Activated CD4-positive, alpha-beta T cell treated with anti-CD3 and anti-CD28 coated beads, Interleukin-2, amount 50 U/mL, for 4 hours (primary cell): ENCODE measurements around the gene ZNF714.

Source experiments
- DNase-seq, 2 experiments: peaks; one replicate each; pipeline ENCODE4 v3.0.0-alpha.2; 2020

Gene ZNF714

DNA sequence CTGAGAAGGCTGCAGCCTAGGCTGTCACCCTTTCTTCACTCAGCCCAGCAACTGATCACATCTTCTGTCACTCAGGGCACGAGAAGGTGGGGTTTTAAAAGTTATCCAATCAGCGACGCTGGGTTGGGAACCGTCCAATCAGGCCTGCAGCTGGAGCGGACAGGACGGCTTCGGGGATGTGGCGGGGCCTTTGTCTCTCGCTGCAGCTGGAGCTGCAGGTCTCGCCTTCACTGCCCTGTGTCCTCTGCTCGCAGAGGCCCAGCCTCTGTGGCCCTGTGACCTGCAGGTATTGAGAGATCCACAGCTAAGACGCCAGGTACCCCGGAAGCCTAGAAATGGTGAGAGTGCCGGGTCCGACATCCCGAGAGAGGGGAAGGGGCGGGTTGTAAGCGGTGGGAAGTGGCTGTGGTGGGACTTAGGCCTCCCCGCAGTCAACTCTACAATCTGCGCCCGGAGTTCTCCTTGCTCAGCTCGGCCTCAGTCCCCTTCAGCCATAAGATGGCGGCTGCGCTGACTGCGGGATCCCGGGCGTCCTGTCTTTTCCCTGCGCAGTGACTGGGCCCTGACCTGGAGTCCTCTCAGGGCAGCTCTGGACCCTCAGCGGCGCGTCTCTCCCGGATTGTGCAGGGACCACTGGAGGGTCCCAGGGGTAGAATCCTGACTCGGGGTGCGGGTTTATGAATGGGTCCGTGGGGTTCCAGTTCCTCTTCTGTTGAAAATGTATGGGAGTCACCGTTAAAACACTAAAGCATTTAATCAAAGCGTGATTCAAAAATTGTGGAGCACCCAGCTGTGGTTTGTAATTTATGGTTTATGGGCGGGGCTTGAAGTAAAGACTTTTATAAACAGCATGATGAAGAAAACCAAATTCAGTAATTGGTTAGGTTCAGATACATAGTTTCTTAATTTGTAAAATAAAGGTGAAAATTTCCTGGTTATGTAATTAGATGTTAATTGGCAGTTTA is at the start of gene ZNF714:
Gene ZNF714, plus strand, starts transcription at position 193 of the 965 bp plus-strand sequence. CDS start 16,066 bp downstream, outside the sequence.
- DNase-seq = peak; percentile 72 to 73

DNA sequence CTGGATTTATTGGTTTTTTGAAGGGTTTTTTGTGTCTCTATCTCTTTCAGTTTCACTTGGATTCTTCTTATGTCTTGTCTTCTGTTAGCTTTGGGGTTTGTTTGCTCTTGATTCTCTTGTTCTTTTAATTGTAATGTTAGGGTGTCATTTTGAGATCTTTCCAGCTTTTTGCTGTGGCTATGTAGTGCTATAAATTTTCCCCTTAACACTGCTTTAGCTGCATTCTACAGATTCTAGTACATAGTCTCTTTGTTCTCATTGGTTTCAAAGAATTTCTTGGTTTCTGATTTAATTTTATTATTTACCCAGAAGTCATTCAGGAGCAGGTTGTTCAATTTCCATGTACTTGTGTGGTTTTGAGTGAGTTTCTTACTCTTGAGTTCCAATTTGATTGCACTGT is 37.0 kb upstream of the ZNF714 start:
- no peak for DNase-seq

- DNase-seq = no peak
These were observed 35.5 kb upstream of the ZNF714 start for GRCh38 chr19:21046489-21046888.

GRCh38 chr19:21047716-21048115 is 34.3 kb upstream of the ZNF714 start:
- no peak for DNase-seq

DNA sequence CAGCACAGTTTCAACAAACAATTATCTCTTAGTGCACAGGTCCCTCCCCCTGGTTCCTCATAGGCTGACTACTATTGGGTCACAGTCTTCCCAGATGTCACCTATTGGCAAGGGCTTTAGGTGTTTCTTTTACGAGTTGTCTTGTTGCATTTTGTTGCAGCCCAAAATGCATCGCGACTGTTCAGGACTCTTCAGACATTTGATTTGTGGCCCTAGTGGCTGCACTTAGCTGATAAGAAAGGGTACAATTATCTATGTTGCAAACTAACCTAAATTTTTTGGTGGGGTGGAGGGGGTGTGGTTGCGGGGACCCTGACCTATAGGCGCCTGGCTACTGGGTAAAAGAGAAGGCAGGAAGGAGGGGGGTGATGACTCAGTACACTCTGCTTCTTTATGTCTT is 29.1 kb upstream of the ZNF714 start:
- no peak for DNase-seq

DNA sequence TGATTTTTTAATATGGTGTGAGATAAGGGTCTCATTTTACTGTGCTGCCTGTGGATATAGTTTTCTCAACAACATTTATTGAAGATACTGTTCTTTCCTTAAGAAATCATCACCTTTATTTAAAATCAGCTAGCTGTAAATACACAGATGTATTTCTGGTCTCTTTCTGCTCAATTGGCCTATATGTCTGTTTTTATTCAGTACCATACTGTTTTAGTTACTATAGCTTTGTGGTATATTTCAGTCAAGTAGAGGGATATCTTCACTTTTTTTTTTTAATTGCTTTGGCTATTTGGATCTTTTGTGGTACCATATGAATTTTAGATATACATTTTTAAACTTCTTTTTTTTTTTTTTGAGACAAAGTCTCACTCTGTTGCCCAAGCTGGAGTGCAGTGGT is 16.7 kb upstream of the ZNF714 start:
- DNase-seq = no peak

- DNase-seq = no peak
These were observed 2.3 kb downstream of the ZNF714 start for GRCh38 chr19:21084343-21084742.

- no peak for DNase-seq
These were observed 5.9 kb downstream of the ZNF714 start for GRCh38 chr19:21087871-21088270.

DNA sequence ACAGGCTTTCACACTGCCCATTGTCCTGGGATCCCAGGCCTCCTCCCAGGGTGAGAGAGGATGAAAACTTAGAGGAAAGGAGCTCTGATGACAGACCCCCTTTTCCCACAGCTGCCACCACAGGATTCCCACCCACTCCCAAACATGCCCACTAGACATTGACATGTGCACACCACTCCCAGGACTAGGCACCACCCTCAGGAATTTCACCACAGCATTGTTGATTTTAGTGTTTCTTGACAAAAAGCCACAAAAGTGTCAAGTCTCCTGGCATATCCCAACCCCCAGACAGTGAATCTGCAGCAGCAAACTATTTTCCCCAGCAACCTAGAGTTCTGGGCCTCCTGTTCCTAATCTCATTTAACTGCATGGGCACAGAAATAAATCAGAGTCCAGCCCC is 10.1 kb downstream of the ZNF714 start:
- DNase-seq = no peak

DNA sequence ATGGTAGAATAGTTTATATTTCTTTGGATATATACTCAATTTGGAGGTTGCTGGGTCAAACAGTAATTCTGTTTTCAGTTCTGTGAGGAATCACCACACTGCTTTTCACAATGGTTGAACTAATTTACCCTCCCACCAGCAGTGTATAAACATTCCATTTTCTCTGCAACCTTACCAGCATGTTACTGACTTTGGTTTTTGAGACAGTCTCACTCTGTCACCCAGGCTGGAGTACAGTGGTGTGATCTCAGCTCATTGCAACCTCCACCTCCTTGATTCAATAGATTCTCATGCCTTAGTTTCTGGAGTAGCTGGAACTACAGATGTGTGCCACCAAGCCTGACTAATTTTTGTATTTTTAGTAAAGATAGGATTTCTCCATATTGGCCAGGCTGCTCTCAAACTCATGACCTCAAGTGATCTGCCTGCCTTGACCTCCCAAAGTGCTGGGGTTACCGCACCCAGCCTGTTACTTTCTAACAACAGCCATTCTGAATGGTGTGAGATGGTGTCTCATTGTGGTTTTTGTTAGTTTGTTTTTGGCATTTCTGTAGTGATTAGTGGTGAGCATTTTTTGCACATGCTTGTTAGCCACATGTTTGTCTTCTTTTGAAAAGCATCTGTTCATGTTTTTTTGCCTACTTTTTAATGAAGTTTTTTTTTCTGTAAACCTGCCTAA is 12.5 kb downstream of the ZNF714 start:
- no peak for DNase-seq

DNA sequence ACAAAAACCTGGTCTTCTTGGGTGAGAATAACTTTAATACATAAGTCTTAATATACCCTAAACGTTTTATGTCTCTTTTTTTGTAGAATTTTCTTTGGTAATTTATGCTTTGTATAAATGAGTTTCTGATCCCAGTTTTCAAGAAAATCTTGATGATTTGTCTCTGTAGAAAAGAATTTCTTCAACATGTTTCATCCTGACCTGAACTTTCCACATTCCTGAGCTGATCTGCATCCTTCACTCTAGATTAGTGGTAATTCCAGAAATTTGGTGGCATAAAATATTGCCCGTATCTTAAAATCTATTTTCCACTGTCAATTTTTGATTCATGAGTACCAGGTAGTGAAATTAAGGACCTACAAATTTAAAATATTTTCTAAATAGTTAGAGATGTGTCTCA is 16.3 kb downstream of the ZNF714 start:
- no peak for DNase-seq

DNA sequence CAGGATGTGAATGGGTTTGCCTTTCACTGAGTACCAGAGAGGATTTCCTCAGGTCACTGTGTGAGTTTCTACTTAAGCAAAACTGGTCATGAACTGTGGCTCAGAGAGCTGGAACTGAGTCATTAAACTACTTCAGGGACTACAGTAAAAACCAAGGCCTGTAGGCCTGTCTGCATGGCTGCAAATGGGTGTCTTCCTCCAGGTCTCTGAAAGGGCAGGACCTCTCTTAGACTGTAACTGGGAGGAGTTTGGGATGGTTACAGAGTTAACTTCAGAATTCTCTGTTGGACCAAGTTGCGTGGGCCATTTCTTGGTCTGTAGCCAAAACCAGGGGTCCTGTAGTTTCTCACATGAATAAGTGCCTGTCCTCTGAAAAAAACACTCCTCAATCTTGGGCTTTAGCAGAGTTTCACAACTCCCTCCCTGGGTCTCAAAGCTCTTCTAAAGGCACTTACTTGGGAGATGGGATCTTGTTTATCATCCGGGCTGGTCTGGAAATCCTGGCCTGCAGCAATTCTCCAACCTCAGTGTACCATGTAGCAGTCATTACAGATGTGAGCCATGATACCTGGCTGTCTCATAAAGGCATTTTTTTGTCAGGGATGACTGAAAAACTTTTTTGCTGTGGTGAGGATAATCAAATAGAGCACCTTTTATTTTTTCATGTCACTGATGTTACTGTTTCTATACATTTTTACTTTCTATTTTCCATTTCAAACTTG is 19.7 kb downstream of the ZNF714 start:
- no peak for DNase-seq

DNA sequence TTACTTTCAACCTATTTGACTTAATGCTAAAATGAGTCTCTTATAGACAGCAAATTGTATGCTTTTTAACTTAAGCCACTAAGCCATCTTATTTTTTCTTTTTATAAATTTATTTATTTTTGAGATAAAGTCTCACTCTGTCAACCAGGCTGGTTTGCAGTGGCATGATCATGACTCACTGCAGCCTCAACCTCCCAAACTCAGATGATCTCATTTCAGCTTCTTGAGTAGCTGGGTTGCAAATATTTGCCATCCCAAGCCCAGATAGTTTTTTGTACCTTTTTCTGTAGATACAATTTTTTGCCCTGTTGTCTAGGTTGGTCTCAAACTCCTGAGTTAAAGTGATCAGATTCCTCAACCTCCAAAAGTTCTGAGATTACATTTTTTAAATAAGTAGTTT is 27.1 kb downstream of the ZNF714 start:
- no peak for DNase-seq

GRCh38 chr19:21110183-21110582 is 28.2 kb downstream of the ZNF714 start:
- no peak for DNase-seq

DNA sequence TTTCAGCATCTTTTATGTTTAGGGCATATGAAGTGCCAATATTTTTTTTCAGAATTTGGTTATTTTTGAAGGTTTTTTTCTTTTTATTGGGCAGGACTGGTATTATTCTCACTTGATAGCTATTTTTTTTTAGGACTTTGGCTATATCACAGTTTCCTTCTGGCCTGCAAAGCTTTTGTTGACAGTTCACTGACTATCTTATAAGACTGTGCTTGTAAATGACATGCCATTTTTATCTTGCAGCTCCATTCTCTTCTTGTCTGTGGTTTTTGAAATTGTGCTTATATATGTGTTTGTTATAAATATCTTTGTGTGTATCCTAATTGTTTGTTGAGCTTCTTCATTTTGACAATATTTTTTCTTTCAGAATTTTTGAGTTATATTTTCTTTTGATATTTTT is 33.4 kb downstream of the ZNF714 start:
- no peak for DNase-seq

GRCh38 chr19:21117041-21117907 is 35.3 kb downstream of the ZNF714 start:
- no peak for DNase-seq

GRCh38 chr19:21126078-21126477 is 44.1 kb downstream of the ZNF714 start:
- no peak for DNase-seq

- no peak for DNase-seq
These were observed 45.0 kb downstream of the ZNF714 start for GRCh38 chr19:21127001-21127400.

DNA sequence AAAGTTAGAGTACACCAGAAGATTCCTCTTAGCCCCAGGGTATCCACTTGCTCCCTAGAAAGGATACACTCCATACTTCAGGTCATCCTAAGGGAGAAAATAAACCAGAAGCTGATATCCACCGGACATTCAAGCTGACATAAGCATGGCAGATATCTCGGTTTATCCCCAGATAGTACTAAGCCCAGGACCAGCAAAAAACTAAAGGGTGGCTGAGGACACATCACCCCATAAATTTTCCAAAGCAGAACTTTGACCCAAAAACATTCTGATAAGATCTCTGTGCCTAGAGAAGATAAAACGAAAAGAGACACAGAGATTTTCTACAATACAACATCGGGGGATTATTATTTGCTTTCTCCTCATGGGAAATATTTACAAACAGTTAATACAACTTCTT is 45.9 kb downstream of the ZNF714 start:
- no peak for DNase-seq

DNA sequence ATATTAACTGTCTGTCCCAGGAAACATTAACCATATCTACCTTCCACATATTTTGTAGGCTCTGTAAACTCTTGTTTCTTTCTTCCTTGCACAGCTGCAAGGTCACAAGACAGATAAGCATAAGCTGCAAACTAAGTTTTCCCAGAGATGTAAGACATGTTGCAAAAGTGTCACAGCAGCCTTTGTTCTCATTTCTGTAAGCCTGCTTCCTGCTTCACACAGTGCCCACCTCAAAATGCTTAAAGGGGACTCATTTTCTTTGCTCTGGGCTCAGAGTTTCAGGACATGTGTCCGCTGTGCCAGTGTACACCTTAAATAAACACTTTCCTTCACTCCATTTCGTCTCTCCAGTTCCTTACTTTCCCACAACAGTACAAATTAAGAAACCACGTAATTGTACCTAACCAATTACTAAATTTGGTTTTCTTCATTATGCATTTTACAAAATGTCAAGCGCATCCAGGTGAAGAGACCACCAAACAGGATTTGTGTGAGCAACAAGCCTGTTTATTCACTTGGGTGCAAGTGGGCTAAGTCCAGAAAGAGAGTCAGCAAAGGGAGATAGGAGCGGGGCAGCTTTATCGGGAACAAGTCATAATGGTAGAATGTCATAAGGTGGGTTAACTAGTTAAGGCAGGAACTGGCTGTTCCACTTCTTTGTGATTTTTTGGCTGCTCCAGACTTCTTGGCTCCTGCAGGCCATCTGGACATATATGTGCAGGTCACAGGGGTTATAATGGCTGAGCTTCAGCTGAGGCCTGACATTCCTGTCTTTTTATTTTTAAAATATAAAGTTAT is 47.1 kb downstream of the ZNF714 start:
- no peak for DNase-seq

DNA sequence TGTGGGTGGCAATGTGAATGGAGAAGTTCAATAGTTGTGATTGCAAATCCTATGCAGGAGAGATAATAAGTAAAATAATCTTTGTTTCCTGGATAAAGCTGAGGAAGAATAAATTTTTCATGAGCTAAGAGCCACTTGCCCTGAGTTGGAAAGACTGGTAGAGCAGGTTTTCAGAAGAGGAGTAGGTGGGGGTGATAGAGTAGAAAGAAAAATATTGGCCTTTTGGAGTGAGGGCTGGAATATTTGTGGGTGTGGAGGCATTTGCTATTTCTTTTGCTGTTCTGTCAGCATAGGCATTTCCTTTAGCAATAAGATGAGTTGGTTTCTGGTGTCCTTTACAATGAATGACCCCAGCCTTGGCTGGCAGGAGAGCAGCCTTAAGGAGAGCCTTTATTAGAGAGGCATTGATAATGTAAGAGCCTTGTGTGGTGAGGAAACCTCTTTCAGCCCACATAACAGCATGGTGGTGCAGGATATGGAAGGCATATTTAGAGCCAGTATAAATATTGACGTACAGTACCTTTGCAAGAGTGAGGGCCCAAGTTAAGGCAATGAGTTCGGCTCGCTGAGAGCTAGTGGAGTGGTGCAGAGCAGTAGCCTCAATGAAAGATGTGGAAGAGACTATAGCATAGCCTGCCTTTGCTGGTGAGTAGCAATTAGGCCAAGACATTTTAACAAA is 48.2 kb downstream of the ZNF714 start:
- no peak for DNase-seq
